Large intestine (tissue), 3 donors: ENCODE data around the gene ABHD14A. TPM values are rescaled to one million over a fixed set of nuclear protein-coding genes. Genes with fewer than 3 reads are reported as not detected.

Experiments
- DNase-seq, 2 donors: peaks; one replicate each; pipeline versions ENCODE4 v3.0.0 to v3.0.0-alpha.2; 2013
- H3K27ac ChIP-seq: one replicate; pipeline ENCODE4 v1.5.1; 2013; ENCODE audit warnings: low read length
- H3K27me3 ChIP-seq: 2 replicates; pipeline ENCODE4 v1.6.1; 2013; ENCODE audit warnings: low read length; ENCODE audit not compliant: control insufficient read depth, insufficient read depth
- H3K36me3 ChIP-seq: 2 replicates; pipeline ENCODE4 v1.6.1; 2013; ENCODE audit warnings: low read length; ENCODE audit not compliant: control insufficient read depth, insufficient read depth
- H3K4me1 ChIP-seq: one replicate; pipeline ENCODE4 v1.6.1; 2013; ENCODE audit warnings: low read length; ENCODE audit not compliant: control insufficient read depth, insufficient read depth
- H3K4me3 ChIP-seq: one replicate; pipeline ENCODE4 v1.5.1; 2013; ENCODE audit warnings: low read length
- H3K9me3 ChIP-seq: one replicate; pipeline ENCODE4 v1.6.1; 2013; ENCODE audit warnings: mild to moderate bottlenecking, low read depth, low read length, moderate library complexity; ENCODE audit not compliant: control insufficient read depth
- WGBS: methylation state at CpG from one replicate; pipeline ENCODE4 v1.1.5; 2013; ENCODE audit warnings: low lambda C conversion rate; ENCODE audit not compliant: insufficient coverage; 5-methylcytosine and 5-hydroxymethylcytosine counted together
- polyA plus RNA-seq: library from polyadenylated mRNA; unstranded; fragments of 120-200 nt; gene quantifications from one replicate; pipeline ENCODE4 v1.2.1, GENCODE V29; 2013

The ABHD14A gene
- polyA plus RNA-seq, 1 donor = 14.1 TPM

DNA sequence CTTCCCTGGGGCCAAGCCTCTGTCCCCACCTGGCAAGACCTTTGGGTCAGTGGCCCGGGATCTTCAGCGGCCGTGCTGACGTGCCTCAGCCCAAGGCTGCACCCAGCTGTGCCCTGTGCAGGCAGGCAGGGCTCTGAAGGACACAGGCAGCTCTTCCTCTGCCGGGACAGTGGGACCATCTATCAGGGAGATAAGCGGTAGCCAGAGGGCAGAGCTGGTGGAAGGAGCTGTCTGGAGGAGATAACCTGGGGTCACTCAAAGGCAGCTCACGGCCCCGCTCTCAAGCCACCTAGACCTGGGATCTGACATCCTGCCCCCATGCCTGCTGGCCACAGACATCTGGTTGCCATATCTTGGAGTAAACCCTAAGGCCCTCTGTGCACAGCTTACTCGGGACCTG is 54.2 kb downstream of the ABHD14A start:
- no peak overlapping the region for H3K27ac ChIP-seq
- WGBS = no CpG with 5 or more reads among the region's 9 CpGs
- H3K9me3 ChIP-seq = no peaks in the 10 kb centered on the region
- no peaks in the 10 kb centered on the region for H3K36me3 ChIP-seq
- no peak for DNase-seq
- no peak overlapping the region for H3K4me3 ChIP-seq
- H3K27me3 ChIP-seq = no peaks in the 10 kb centered on the region
- H3K4me1 ChIP-seq = peaks cover 9% of the 10 kb centered on the region

DNA sequence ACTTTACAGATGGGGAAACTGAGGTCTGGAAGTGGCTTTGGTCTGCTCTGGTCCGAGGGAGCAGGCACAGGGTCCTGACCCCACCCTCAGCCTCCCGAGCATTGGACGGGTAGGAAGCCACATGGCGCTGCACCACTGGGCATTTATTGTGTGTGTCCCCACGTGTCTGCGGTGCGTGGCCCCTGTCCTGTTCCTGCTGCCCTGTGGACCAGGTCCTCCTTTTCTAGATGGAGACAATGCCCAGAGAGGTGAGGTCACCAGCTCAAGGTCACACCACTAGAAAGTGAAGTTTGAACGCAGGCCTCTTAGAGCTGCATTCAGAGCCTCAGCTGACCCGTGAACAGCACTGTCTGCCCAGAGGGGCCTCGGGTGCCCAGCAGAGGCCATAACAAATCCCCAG is 54.7 kb downstream of the ABHD14A start:
- Histone ChIP-seq H3K4me3 (no peak overlapping the region), H3K27me3 (no peaks in the 10 kb centered on the region), H3K27ac (no peak overlapping the region), H3K4me1 (peaks cover 14% of the 10 kb centered on the region), H3K36me3 (no peaks in the 10 kb centered on the region), H3K9me3 (no peaks in the 10 kb centered on the region)
- WGBS = no CpG with 5 or more reads among the region's 10 CpGs
- no peak for DNase-seq

Other genes with a start within 250 kb of the ABHD14A start
- gene IQCF6, start 195.8 kb upstream of the ABHD14A start, polyA plus RNA-seq = not detected
- gene IQCF2, start 113.4 kb upstream of the ABHD14A start, polyA plus RNA-seq = not detected
- gene IQCF5, start 99.5 kb upstream of the ABHD14A start, polyA plus RNA-seq = not detected
- not detected for gene IQCF1, start 71.7 kb upstream of the ABHD14A start, polyA plus RNA-seq
- 17.8 TPM for gene RRP9, start 33.2 kb upstream of the ABHD14A start, polyA plus RNA-seq
- gene PARP3, start 32.7 kb upstream of the ABHD14A start, polyA plus RNA-seq = 17.1 TPM
- 0.18 TPM for gene GPR62, start 19.7 kb upstream of the ABHD14A start, polyA plus RNA-seq
- 48.8 TPM for gene PCBP4, start 7.6 kb upstream of the ABHD14A start, polyA plus RNA-seq
- gene ABHD14B, start 1.0 kb upstream of the ABHD14A start, polyA plus RNA-seq = 101 TPM
- gene ACY1, start 8.5 kb downstream of the ABHD14A start, polyA plus RNA-seq = 269 TPM
- 2,526 TPM for gene RPL29, start 20.8 kb downstream of the ABHD14A start, polyA plus RNA-seq
- gene DUSP7, start 81.5 kb downstream of the ABHD14A start, polyA plus RNA-seq = 9.6 TPM
- gene POC1A, start 179.4 kb downstream of the ABHD14A start, polyA plus RNA-seq = 5.9 TPM
- gene ALAS1, start 223.1 kb downstream of the ABHD14A start, polyA plus RNA-seq = 37.2 TPM